Measurements from ENCODE around the gene CHST5.

CHST5 gene

DNA sequence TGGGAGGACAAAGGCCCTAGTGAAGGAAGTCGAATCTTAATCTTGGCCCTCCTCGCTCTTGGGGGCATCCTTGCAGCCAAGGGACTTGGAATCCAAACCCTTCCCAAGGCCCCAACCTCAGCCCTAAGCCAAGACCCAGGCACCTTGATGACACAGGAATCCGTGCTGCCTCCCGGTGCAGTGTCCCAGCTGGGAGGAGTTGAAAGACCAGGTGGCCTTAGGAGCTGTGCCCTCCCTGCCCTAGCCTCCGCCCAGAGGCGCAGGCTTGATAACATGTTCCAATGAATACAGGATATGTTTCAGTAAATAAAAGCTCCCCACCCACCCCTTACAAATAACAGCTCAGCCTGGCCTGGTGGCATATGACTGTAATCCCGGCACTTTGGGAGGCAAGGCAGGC lies at the start of gene CHST5:
TSS of gene CHST5 (minus strand) at position 208 of the 400 bp plus-strand sequence. CDS start 5,724 bp downstream, outside the sequence.
- no peak for DNase-seq

DNA sequence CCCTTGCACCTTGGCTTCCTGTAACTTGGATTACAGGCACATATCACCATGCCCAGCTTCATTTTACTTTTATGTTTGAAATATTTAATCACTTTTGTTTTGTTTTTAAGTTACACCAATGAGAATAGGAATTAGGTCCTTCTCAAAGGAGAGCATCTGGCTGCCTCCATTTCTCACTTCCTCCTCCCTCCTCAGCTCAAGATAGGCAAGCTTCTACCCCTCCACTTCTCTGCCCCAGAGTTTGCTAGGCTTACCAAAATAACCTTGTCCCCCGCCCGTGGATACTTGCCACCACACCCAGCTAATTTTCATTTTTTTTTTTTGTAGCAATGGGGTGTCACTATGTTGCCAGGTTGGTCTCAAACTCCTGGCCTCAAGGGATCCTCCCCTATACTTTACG lies 48.2 kb upstream of the CHST5 start:
- no peak for DNase-seq

DNA sequence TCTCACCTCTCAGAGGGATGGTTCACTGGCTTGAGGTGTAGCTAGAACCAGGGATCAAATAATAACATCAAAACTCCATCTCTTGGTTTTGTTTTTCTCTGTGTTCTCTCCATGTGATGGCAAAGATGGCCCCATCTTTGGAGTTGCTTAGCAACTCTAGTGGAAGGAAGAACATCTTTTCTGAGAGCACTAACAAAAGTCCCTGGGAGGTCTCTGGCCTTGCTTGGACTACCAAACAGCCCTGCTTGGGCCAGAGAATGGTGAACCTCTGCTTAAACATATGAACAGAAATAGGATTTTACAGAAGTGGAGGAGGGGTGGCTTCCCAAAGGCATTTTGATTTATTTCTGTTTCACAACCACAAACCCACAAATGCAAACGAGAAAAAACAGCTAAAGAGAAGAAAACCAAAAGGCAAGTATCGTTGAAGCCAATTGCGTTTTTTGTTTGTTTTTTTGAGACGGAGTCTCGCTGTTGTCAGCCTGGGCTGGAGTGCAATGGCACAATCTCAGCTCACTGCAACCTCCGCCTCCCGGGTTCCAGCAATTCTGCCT lies 43.5 kb upstream of the CHST5 start:
- no peak for DNase-seq

DNA sequence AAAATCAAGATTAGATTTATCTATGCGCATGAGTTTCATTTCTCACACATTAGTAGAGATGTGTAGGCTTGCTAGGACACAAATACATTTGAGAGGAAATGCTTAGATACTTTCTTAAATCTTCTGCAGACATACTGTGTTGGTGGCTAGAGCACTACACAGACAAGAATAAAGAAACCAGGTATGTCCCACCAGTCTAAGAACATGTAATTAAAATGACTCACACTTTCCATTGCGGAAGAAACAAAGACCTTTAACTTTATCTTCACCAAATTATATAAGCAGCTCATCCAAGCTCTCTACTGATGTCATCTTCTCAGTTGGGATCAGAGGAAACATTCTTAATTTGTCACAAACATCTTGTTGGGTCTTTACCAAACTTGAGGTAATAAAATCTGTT lies 42.8 kb upstream of the CHST5 start:
- no peak for DNase-seq

DNA sequence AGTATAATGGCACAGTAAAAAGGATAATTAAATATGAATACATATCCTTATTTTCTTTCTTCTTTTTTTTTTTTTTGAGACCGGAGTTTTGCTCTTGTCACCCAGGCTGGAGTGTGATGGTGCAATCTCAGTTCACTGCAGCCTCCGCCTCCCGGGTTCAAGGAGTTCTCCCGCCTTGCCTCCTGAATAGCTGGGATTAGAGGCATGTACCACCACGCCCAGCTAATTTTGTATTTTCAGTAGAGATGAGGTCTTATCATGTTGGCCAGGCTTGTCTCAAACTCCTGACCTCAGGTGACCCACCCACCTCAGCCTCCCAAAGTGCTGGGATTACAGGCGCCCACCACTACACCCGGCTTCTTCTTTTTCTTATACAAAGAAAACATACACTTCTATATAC lies 42.3 kb upstream of the CHST5 start:
- DNase-seq, result no peak

DNA sequence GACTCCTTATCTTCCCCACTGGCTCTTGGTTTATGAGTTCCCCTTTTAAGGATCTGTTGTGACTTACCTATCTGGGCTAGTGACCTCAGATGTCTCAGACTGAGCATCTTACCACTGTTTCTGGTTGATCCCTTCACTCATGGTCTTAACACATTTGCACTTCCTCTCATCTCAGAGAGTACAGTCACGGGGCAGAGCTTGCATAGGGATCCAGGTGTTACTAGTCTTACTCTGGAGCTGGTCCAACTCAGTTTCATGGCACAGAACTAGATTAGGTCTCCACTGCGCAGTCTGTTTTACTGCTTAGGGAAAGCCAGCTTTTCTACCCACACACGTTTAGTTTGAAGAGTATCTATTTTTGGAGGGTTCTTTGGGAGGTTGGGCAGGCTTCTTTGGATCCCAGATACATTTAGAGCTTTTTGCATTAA lies 40.5 kb upstream of the CHST5 start:
- DNase-seq, result no peak

DNA sequence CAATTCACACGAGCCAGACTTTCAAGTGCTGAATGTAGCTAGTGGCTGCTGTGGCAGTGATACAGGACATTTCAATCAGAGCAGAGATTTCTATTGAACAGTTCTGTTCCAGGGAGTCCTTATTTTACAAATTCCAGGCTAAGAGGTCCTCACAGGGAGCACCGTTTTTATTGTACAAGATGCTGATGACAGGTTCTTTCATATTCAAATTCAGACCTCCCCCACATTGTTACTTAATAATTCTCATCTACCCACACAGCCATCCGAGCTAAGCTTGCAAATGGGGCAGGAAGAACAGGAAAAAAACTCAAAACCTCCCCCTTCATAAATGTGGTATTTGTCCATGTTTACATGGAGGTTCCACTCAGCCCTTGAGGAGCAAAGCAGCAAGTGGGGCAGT lies 40.0 kb upstream of the CHST5 start:
- no peak for DNase-seq

DNA sequence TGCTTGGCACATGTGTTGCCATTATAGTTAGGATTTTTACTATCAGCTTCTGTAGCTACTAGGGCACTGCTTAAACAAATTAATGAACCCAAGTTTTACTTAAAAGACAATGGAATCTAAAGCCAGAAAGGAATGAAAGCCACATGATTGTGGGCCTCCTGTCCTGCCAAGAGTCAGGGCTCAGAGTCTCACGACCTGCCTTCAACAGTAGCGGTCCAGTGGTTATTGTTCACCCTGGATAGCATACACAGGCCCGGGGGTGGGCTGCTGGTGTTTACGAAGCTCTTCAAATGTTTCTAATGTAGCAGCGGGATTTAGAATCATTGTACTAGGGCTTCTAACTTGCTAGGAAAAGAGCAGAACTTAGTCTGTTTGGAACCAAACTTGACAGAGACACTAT lies 38.0 kb upstream of the CHST5 start:
- no peak for DNase-seq

DNA sequence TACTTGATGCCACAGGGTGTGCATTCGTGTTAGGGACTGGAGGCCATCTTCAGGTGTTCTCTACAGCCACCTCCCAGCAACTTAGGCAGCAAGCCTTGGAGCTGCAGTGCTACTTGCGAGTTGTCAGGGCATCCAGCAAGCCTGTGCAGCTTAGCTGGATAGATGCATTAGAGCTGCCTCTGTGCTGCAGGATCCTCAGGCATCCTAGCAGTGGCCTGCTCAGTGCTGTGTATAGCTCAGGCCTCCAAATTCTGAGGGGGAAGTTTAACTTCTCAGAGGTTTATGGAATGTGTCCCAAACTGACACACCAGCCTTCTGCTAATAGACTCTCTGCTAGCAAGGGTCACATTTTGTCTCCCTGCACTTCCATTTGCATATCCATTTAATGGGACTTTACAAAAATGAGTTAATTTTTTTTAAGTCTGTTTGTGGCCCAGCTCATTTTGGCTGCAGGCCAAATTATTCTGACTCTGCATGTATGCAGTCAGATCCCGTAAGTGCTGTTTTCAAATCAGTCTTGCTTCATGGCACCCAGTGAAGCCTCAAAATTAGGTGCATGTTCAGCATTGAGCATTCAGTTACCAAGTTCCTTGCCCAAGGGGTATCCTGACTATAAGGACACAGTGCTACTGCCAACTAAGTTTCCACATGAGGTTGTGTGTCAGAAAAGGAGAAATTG lies 37.1 kb upstream of the CHST5 start:
- no peak for DNase-seq

DNA sequence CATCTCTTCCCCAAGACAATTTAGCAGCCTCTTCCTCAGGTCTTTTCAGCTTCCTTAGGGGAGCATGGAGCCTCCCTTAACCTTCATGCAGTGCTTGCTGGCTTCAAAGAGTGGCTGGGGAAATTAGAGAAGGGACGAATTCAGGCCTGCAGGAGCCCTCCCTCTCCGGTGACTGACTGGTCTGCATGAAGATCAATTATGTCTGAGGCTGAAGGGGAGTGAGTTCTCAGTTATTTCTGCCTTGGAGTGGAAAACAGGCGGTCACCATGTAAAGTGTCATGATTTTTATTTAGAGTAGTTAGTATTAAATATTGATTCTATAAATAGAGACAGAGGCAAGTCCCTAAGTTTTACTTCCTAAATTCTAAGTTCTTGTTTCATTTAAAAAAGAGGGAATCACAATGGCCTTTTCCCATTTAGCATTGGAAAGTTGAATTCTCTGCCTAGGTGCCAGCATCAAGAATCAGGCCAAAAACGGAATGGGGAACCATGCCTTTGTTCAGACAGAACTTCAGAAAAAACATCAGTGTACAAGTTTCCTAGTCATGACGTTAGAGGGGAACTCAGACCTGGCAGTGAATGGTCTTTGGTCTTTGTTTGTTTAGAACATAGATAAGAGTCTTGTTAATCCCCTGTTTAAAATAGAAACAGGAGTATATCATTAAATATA lies 34.6 kb upstream of the CHST5 start:
- DNase-seq, result no peak

DNA sequence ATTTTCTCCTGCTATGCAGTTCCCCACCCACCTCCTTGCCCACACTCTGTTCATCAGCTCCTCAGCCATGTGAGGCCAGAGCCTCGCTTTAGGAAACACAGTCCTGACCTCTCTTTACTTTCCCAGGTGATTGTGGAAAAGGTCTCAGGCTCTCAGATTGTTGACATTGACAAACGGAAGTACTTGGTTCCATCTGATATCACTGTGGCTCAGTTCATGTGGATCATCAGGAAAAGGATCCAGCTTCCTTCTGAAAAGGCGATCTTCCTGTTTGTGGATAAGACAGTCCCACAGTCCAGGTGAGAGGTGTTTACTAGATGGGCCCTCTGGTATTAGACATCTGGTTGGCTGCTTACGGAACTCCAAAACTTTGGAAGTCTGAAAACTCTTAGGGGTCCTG lies 32.0 kb upstream of the CHST5 start:
- DNase-seq, result no peak

DNA sequence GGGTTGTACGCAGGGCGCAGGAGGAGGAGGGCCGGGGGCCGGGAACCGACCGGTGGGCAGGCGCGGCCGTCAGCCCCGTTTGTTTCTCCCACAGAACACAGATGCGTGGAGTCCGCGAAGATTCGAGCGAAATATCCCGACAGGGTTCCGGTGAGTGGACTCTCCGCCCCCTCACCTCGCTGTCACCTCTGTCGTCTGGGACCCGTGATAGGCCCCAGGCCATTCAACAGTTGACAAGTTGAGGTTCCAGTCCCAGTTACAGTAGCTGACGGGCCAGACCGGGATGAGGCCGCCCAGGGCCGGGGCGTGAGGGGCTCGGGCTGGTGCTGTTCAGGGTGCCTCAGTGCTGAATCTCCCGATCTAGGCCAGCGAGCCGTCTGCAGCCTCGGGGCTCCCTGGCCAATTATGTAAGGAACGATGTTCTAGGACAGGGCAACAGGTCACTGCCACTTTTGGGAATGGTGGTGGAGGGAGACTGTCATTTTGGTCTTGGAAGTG lies 30.9 kb upstream of the CHST5 start:
- no peak for DNase-seq

DNA sequence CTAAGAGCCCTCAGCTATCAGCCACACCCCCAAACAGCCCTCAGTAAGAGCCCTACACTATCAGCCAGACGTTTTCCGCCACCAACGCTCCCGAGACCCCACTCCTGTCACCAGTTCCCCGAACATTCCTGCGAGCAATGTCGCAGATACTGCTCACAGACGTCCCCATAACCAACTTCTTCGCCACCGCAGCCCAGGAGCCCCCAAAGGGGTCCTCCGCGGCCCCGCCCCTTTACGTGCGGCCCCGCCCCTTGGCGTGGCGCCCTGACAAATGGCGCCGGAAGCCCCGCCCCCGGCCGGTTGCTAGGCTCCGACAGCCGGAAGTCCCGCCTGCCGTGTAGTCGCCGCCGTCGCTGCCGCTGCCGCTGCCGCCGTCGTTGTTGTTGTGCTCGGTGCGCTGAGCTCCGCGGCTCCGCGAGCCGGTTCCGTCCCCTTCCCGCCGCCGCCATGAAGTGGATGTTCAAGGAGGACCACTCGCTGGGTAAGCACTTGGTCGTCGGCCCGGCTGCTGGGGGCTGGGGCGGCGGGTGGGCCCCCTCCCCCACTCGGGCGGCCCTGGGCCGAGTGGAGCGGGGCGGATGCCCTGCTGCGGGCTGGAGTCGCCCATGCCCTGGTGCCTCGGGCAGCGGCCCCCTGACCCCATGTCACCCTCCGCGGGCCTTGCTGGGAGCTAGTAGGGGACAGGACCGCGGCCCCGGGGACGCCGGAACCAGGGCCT lies 30.3 kb upstream of the CHST5 start, which contains the start of gene GABARAPL2:
TSS of gene GABARAPL2 (plus strand) at position 340 of the 718 bp plus-strand sequence. CDS start at position 448, 108 bp downstream.
- peak; percentile 74 for DNase-seq

DNA sequence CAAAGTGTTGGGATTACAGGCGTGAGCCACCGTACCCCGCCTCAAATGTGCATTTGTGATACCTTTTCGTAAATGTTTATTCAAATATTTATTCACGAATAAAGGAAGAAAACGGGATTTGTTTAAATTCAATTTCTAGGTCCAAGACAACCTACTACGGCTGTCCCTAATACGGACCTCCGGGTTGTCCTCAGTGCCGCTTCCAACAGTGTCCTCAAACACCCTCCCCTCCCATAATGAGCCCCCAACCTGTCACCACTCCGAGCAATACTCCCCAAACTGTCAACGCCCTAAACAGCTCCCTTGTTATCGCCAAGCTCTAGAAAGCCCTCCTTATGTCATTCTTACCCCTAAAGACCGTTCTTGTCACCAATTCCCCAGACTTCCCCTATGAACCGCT lies 29.7 kb upstream of the CHST5 start:
- no peak for DNase-seq

DNA sequence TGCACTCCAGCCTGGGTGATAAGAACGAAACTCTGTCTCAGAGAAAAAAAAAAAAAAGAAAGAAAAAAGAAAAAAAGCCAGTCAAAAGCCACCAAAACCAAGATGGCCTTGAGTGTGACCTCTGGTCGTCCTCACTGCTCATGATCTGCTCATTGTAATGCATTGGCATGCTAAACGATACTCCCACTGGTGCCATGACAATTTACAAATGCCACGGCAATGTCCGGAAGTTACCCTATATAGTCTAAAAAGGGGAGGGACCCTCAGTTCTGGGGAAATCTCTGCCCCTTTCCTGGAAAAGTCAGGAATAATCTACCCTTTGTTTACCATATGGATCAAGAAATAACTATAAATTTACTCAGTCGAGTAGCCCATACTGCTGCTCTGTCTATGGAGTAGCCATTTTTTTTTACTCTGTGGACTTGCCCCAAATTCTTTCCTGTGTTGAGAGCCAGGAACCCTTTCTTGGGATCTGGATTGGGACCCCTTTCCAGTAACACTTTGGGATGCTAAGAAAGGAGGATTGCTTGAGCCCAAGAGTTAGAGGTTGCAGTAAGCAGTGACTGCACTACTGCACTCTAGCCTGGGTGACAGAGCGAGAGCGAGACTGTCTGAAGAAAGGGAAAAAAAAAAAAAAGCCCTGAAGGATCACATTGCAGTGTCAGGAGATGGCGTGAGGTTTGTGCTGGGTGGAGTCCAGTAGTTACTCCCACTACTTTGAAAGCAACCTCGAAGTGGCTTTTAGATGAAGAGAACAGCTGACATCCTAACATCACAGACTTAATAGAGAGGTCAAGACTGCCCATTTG lies 23.9 kb upstream of the CHST5 start:
- no peak for DNase-seq

DNA sequence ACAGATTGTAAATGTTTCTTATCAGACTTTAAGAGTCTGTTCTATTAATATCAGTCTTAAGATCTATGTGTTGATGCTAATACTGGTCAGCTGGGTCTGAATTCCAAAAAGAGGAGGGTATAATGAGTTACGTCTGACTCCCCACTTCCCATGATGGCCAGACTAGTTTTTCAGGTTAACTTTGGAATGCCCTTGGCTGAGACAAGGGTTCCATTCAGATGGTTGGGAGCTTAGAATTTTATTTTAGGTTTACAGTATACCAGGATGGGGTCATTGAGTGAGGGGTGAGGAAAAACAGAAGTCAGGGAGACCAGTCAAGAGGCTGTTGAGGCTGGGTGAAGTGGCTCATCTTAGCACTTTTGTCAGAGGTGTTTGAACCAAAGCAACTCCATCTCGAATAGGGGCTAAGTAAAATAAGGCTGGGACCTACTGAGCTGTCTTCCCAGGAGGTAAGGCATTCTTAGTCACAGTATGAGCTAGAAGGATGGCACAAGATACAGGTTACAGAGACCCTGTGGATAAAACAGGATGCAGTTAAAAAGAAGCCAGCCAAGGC lies 23.0 kb upstream of the CHST5 start:
- no peak for DNase-seq

DNA sequence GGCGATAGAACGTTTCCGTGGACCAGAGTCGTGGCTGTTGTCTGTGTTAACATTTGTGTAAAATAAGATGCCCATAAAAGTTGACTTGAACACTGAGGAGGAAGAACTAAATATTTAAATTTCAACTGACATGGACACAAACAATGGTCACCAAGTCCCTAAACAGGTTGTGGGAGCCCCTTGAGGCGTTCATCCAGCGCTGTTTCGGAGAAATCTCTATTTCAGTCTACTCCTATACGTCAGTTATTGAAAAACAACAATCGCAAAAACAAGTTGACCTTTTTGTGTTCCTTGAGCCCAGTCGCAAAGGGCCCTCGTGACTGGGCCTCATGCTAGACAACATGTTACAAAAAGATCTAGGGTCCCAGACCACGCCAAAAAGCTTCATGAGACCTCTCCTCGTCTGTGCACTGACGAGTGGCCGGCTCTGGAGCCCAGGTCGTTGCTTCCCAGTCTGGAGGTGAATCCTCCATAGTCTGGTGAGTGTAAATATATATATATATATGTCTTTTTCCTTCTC lies 20.6 kb upstream of the CHST5 start:
- DNase-seq, result no peak

DNA sequence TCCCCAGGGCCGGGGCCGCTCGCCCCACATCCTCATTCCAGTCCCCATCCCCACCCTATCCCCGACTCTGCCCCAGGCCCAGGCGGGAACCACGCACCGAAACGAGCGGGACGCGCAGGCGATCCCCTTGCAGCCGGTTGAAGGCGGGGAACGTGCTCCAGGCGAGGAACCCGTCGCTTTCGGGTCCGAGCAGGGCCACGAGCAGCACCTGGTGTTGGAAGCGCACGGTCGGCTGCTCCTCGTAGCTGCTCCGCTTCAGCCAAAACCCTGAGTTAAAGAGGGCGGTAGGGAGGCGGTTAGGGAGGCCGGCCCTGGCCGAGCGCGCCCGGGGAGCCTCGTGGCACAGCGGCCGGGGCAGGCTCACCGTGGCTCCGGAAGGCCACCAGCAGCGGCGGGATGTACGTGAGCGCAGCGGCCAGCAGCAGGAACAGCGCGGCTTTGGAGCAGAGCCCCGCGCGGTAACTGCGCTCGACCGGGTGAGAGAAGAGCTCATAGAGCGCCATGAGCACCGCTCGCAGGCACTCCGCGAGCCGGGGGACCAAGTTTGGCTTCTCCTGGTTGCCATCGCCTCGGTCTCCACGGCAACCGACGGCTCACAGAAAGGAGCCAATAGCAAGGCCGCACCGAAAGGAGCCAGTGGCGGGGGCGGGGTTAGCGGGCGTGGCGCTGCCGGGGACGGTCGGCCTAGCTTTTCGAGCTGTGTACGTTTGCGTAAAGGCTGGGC lies 20.0 kb upstream of the CHST5 start, which contains the start of gene TMEM231:
TSS of gene TMEM231 (minus strand) at position 546 of the 724 bp plus-strand sequence. CDS start at position 503, 43 bp downstream.
- peak; percentile 96 for DNase-seq

DNA sequence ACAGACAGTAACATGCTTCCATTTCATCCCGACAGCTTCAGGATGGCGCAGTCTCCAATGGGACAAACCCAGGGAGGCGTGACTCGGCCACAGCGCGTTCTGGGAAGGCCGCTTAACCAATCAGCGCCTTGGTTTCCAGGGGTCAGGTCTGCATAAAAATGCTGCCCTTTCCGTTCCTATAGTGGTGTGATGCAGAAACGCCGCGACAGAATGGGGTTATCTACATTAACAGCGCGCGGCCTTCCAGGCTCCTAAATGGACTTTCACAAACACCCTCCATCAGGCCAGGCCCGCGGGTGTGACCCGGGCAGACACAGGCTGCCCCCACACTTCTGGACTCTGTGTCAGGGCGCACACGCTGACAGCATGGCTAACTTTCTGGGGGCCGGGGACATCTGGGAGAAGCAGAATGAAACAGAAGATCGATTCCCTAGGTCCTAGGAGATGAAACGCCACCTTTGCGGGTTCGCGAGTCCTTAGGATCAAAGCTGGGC lies 19.4 kb upstream of the CHST5 start:
- DNase-seq, result peak; percentile 64

DNA sequence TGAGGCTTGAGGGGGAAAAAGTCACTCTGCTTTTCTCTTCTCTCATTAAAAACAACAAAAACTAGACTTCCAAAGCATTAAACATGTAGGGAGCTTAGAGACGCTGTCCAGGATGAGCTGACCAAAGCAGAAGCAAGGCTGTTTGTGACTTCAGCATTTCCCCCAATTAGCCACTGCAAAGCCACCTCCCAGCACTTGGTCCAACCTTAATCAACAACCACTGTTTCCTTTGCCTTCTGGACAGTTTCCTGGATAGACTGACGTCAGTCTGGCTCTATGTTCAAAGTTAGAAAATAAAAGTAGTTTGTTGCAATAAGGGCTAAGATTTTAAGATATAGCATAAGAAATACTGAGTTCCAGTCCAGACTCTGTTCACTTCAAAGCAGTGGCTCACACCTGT lies 17.0 kb upstream of the CHST5 start:
- DNase-seq, result no peak

DNA sequence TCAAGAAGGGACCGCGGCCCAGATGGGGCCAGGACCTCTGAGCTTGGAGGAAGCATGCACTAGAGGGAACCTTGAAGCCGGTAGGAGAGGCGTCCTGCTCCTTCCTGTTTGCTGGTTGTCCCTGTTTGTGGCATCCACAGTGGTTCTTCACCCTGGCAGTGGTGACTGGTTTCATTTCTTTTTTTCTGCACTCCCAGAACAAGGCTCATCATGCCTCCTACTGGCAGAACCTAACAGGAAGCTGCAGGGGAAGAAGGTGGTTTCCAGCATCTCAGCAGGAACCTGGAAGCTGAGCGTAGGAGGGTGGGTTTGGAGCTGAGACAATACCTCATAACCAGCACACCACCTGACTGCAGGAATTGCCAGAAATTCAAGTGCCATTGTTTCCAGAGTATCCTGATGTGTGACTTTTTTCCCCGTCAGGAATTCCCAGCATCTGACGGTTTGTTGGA lies 14.3 kb upstream of the CHST5 start:
- no peak for DNase-seq
